H1 (cell line): Measurements from ENCODE around the gene DNAJC22. TPM values are rescaled to one million over a fixed set of nuclear protein-coding genes. Genes with fewer than 3 reads are reported as not detected.
A peak's percentile ranks its signal among the peaks of the same experiment; 100 is the strongest.

Source experiments
- CTCF ChIA-PET: fragments of 300-600 bp; sonication (Branson Sonifier 250); formaldehyde crosslinking; loops from one replicate; lab custom pipeline; 2021; ENCODE audit not compliant: partially characterized antibody; lab: Charles Lee
- POLR2A ChIA-PET: fragments of 300-600 bp; sonication (Branson Sonifier 250); formaldehyde crosslinking; loops from one replicate; lab custom pipeline; 2021; ENCODE audit warnings: inconsistent platforms; ENCODE audit not compliant: partially characterized antibody; lab: Charles Lee
- DNase-seq, 2 experiments: peaks; one replicate each; pipeline versions ENCODE4 v3.0.0 to v3.0.0-alpha.2; 2010 to 2022; ENCODE audit warnings: low spot score in 2 of 2, low read depth in 1 of 2, mixed read lengths in 1 of 2
- FAIRE-seq: peaks from 2 replicates; lab custom pipeline; 2011; peaks lifted over from hg19 to GRCh38; lab: Jason Lieb, UNC
- H2AFZ ChIP-seq: 2 replicates; pipeline ENCODE4 v1.8.1; 2012; ENCODE audit warnings: low read length, inconsistent platforms
- H2AK5ac ChIP-seq: 2 replicates; pipeline ENCODE4 v1.6.1; 2013; ENCODE audit warnings: low read depth, low read length
- H2BK120ac ChIP-seq: replicated peaks from 2 replicates; pipeline ENCODE3; 2013; ENCODE audit warnings: low read depth, low read length, inconsistent platforms
- H2BK12ac ChIP-seq: 2 replicates; pipeline ENCODE4 v1.6.1; 2013; ENCODE audit warnings: low read depth, low read length
- H2BK15ac ChIP-seq: 2 replicates; pipeline ENCODE4 v1.6.1; 2013; ENCODE audit warnings: low read length
- H2BK20ac ChIP-seq: 2 replicates; pipeline ENCODE4 v1.6.1; 2013; ENCODE audit warnings: low read length
- H2BK5ac ChIP-seq: 2 replicates; pipeline ENCODE4 v1.6.1; 2013; ENCODE audit warnings: low read depth, low read length
- H3K14ac ChIP-seq: 2 replicates; pipeline ENCODE4 v1.6.1; 2013; ENCODE audit warnings: inconsistent platforms; ENCODE audit not compliant: insufficient read length
- H3K18ac ChIP-seq: 2 replicates; pipeline ENCODE4 v1.6.1; 2013; ENCODE audit warnings: low read length; ENCODE audit errors: extremely low read depth
- H3K23ac ChIP-seq: 2 replicates; pipeline ENCODE4 v1.6.1; 2013; ENCODE audit warnings: inconsistent platforms; ENCODE audit not compliant: insufficient read length
- H3K23me2 ChIP-seq: 2 replicates; pipeline ENCODE4 v1.6.1; 2013; ENCODE audit warnings: low read depth, low read length
- H3K27ac ChIP-seq: 2 replicates; pipeline ENCODE4 v1.6.1; 2011; ENCODE audit warnings: low read depth, low read length, inconsistent platforms
- H3K27me3 ChIP-seq, 4 experiments: replicated peaks in 1 of 4; 1 replicate in 1 of 4; 2 replicates in 3 of 4; pipeline versions ENCODE4 v1.6.1 to v1.8.1; 2011 to 2013; ENCODE audit warnings: low read length in 3 of 4, mild to moderate bottlenecking in 3 of 4, inconsistent platforms in 2 of 4, mixed read lengths in 2 of 4, moderate library complexity in 1 of 4; ENCODE audit not compliant: control insufficient read depth in 3 of 4, insufficient read depth in 3 of 4; ENCODE audit errors: extremely low read depth in 1 of 4
- H3K36me3 ChIP-seq, 4 experiments: 2 replicates each; pipeline versions ENCODE4 v1.6.1 to v1.8.1; 2011 to 2013; ENCODE audit warnings: mild to moderate bottlenecking in 4 of 4, low read length in 3 of 4, moderate library complexity in 2 of 4, control low read depth in 1 of 4, inconsistent platforms in 1 of 4; ENCODE audit not compliant: insufficient read depth in 4 of 4, control insufficient read depth in 2 of 4
- H3K4ac ChIP-seq: replicated peaks from 2 replicates; pipeline ENCODE3; 2013; ENCODE audit warnings: low read length, low read depth, mixed read lengths, inconsistent platforms; ENCODE audit not compliant: insufficient read length
- H3K4me1 ChIP-seq, 4 experiments: replicated peaks in 1 of 4; 1 replicate in 1 of 4; 2 replicates in 3 of 4; pipeline versions ENCODE4 v1.6.1 to v1.8.1; 2011 to 2013; ENCODE audit warnings: low read length in 3 of 4, inconsistent platforms in 2 of 4, mixed read lengths in 1 of 4; ENCODE audit not compliant: insufficient read depth in 4 of 4, control insufficient read depth in 3 of 4
- H3K4me2 ChIP-seq, 2 experiments: 2 replicates each; pipeline versions ENCODE4 v1.6.1 to v1.8.1; 2011 to 2013; ENCODE audit warnings: low read depth in 2 of 2, low read length in 2 of 2, control low read depth in 1 of 2, inconsistent platforms in 1 of 2, mild to moderate bottlenecking in 1 of 2; ENCODE audit not compliant: insufficient read depth in 1 of 2
- H3K4me3 ChIP-seq, 4 experiments: fragments of 200-600, 300-600 bp in 1 of 4; sonication (generic), shearing (Covaris generic), sonication (Bioruptor Twin) in 1 of 4; 2 replicates each; pipeline versions ENCODE4 v1.5.1 to v1.8.1; 2011 to 2016; ENCODE audit warnings: low read length in 4 of 4, low read depth in 3 of 4, control low read depth in 2 of 4, inconsistent platforms in 2 of 4, mild to moderate bottlenecking in 2 of 4, mixed read lengths in 1 of 4, moderate library complexity in 1 of 4; ENCODE audit not compliant: insufficient read depth in 2 of 4; ENCODE audit errors: extremely low read depth in 1 of 4
- H3K56ac ChIP-seq: replicated peaks from 2 replicates; pipeline ENCODE3; 2013; ENCODE audit warnings: low read depth, mild to moderate bottlenecking, mixed read lengths, low read length, inconsistent platforms; ENCODE audit not compliant: insufficient read length
- H3K79me1 ChIP-seq: 2 replicates; pipeline ENCODE4 v1.6.1; 2013; ENCODE audit warnings: low read depth, low read length, control low read depth
- H3K79me2 ChIP-seq, 2 experiments: 2 replicates each; pipeline versions ENCODE4 v1.6.1 to v1.8.1; 2012 to 2013; ENCODE audit warnings: low read length in 2 of 2, mild to moderate bottlenecking in 2 of 2, inconsistent platforms in 1 of 2; ENCODE audit not compliant: insufficient read depth in 2 of 2, control insufficient read depth in 1 of 2
- H3K9ac ChIP-seq, 4 experiments: replicated peaks in 1 of 4; 1 replicate in 1 of 4; 2 replicates in 3 of 4; pipeline versions ENCODE4 v1.6.1 to v1.8.1; 2011 to 2013; ENCODE audit warnings: low read depth in 3 of 4, low read length in 3 of 4, control low read depth in 2 of 4, mild to moderate bottlenecking in 2 of 4, moderate library complexity in 2 of 4, inconsistent platforms in 1 of 4; ENCODE audit errors: extremely low read depth in 1 of 4
- H3K9me3 ChIP-seq, 2 experiments: 2 replicates each; pipeline versions ENCODE4 v1.6.1 to v1.8.1; 2012 to 2013; ENCODE audit warnings: mild to moderate bottlenecking in 2 of 2, moderate library complexity in 2 of 2, control low read depth in 1 of 2, inconsistent platforms in 1 of 2, low read depth in 1 of 2, low read length in 1 of 2, mixed read lengths in 1 of 2; ENCODE audit not compliant: insufficient read depth in 2 of 2
- H4K20me1 ChIP-seq, 2 experiments: replicated peaks in 1 of 2; 2 replicates each; pipeline versions ENCODE3 to v1.8.1; 2011 to 2013; ENCODE audit warnings: inconsistent platforms in 2 of 2, low read length in 2 of 2, mild to moderate bottlenecking in 1 of 2; ENCODE audit not compliant: insufficient read depth in 2 of 2, control insufficient read depth in 1 of 2
- H4K5ac ChIP-seq: 2 replicates; pipeline ENCODE4 v1.6.1; 2013; ENCODE audit warnings: low read length, low read depth, mixed read lengths, inconsistent platforms; ENCODE audit not compliant: insufficient read length
- H4K8ac ChIP-seq: 2 replicates; pipeline ENCODE4 v1.8.0; 2013; ENCODE audit warnings: mild to moderate bottlenecking, moderate library complexity, low read length, inconsistent platforms; ENCODE audit not compliant: insufficient read depth; ENCODE audit errors: extremely low read depth
- H4K91ac ChIP-seq: replicated peaks from 2 replicates; pipeline ENCODE3; 2013; ENCODE audit warnings: low read length, mixed read lengths, inconsistent platforms; ENCODE audit not compliant: insufficient read length
- ASH2L ChIP-seq: fragments of 200-600, 300-600 bp; sonication (generic); IDR thresholded peaks from one replicate; pipeline ENCODE4 v1.7.1; 2017; ENCODE audit warnings: low read length
- NRF1 ChIP-seq: IDR thresholded peaks from 2 replicates; pipeline ENCODE4 v1.6.1; 2011; ENCODE audit warnings: mild to moderate bottlenecking, low read depth, low read length, improper control_type of control experiment
- WGBS, 2 experiments: shearing (Covaris generic) in 1 of 2; methylation state at CpG; one replicate each; pipeline versions ENCODE4 v1.1.6 to v1.1.7; 2013 to 2015; ENCODE audit warnings: low lambda C conversion rate in 2 of 2, mixed read lengths in 2 of 2, inconsistent platforms in 1 of 2, low coverage in 1 of 2, missing lambda C conversion rate in 1 of 2; ENCODE audit not compliant: insufficient replicate concordance in 2 of 2, insufficient coverage in 1 of 2, insufficient read length in 1 of 2; ENCODE audit errors: extremely low coverage in 1 of 2, missing lambda C conversion rate in 1 of 2; 5-methylcytosine and 5-hydroxymethylcytosine counted together
- polyA plus RNA-seq, 7 experiments: library from polyadenylated mRNA; depleted of rRNA in 3 of 7; stranded (reverse) in 5 of 7; unstranded in 2 of 7; fragments of >200 nt in 5 of 7; fragments of 200-250 nt in 2 of 7; gene quantifications; 1 replicate in 5 of 7; 2 replicates in 1 of 7; 4 replicates in 1 of 7; pipeline versions ENCODE4 v1.2.1 to v1.2.3, GENCODE V29; 2011 to 2013; ENCODE audit warnings: missing spikeins in 2 of 7, mixed read lengths in 2 of 7
- total RNA-seq: library from RNA; stranded (reverse); fragmentation: NEBNext Ultra II Directional; extraction: Animal tissue kit (Norgen Biotek cat#: 25700); gene quantifications from 2 replicates; pipeline ENCODE4 v1.2.1, GENCODE V29; 2021

The DNAJC22 gene
- total and polyA plus RNA-seq, 2 of the 8 experiments (the other 6 are each of a cell fraction or from before 2014, with no cell fraction given), result 0.20 to 0.39 TPM

DNA sequence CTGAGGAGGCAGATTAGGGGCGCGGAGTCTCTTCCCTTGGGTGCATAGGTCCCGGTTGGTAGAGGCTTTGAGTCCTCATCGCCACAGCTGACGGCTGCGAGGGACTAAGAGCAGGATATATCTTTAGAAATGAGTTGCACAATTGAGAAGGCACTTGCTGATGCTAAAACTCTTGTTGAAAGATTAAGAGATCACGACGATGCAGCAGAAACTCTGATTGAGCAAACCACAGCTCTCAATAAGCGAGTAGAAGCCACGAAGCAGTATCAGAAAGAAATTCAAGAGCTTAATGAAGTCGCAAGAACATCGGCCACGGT is 42.7 kb downstream of the DNAJC22 start:
- no peak overlapping the region for H3K27ac ChIP-seq
- H3K9me3 ChIP-seq, result no peaks in the 10 kb centered on the region
- H3K4ac ChIP-seq, result no peak overlapping the region
- no peak overlapping the region for H4K8ac ChIP-seq
- H3K4me2 ChIP-seq, result peak overlapping the region; percentile 45 to 73
- H3K4me1 ChIP-seq, result peaks cover 0 to 4% (median 2%) of the 10 kb centered on the region in 4 experiments; a peak in 3 of 7 replicates
- no peak overlapping the region for H2BK120ac ChIP-seq
- H4K5ac ChIP-seq, result no peak overlapping the region
- no peak overlapping the region for H3K23ac ChIP-seq
- peaks cover 2% of the 10 kb centered on the region; the same call in 1 of the 2 replicates for H3K23me2 ChIP-seq
- no peak overlapping the region for H4K91ac ChIP-seq
- TF ChIP-seq NRF1 (no peak), ASH2L (peak; percentile 35)
- 54% methylated on average over 13 of the region's 13 CpGs; no CpG with 5 or more reads in 1 of the 2 experiments for WGBS, 2 experiments
- H2BK12ac ChIP-seq, result no peak overlapping the region
- H2AK5ac ChIP-seq, result no peak overlapping the region
- FAIRE-seq (peak; percentile 42), DNase-seq (no peak)
- H2BK5ac ChIP-seq, result no peak overlapping the region
- no peak overlapping the region for H2AFZ ChIP-seq
- H3K56ac ChIP-seq, result no peak overlapping the region
- H3K18ac ChIP-seq, result no peak overlapping the region
- peaks cover 0 to 2% (median 0%) of the 10 kb centered on the region in 4 experiments; a peak in 1 of 7 replicates for H3K27me3 ChIP-seq
- no peak overlapping the region for H2BK15ac ChIP-seq
- ChIA-PET POLR2A (interaction anchor here (0.9 to 1.8 kb wide), 5 partner anchors 9 to 95 kb away, joined by 3 to 8 read pairs (median 3); partner anchors contain the start of genes PRPH and SPATS2), CTCF (interaction anchor here (0.6 to 2.6 kb wide), 22 partner anchors 9 to 164 kb away, joined by 3 to 15 read pairs (median 4); partner anchors contain the start of gene SPATS2)
- H3K9ac ChIP-seq, result peak overlapping the region in 1 of 4 experiments; percentile 40; a peak in 1 of 7 replicates
- no peaks in the 10 kb centered on the region; the same call in none of the 2 replicates for H3K79me1 ChIP-seq
- no peaks in the 10 kb centered on the region for H3K36me3 ChIP-seq
- H2BK20ac ChIP-seq, result no peak overlapping the region
- H3K79me2 ChIP-seq, result peaks cover 0 to under 1% of the 10 kb centered on the region in 2 experiments; a peak in 2 of 4 replicates
- no peak overlapping the region for H3K14ac ChIP-seq
- H3K4me3 ChIP-seq, result peak overlapping the region in 1 of 4 experiments; percentile 32; a peak in 2 of 8 replicates
- H4K20me1 ChIP-seq, result peaks cover 0 to 2% of the 10 kb centered on the region in 2 experiments
